Stimulated activated CD8-positive, alpha-beta memory T cell treated with anti-CD3 and anti-CD28 coated beads, Interleukin-4, amount 100 ng/mL, for 24 hours (primary cell): ENCODE data around the gene TMEM120B.

Experiments
- DNase-seq: peaks from one replicate; pipeline ENCODE4 v3.0.0-alpha.2; 2020; ENCODE audit warnings: low read depth

The TMEM120B gene

GRCh38 chr12:121805171-121806008, 92.8 kb downstream of the TMEM120B start:
- no peak for DNase-seq

GRCh38 chr12:121806009-121806545, 93.5 kb downstream of the TMEM120B start:
- DNase-seq, result no peak

- DNase-seq, result no peak
These were observed 94.2 kb downstream of the TMEM120B start for GRCh38 chr12:121806546-121807423.

- DNase-seq, result no peak
These were observed 95.2 kb downstream of the TMEM120B start for GRCh38 chr12:121807642-121808347.

- DNase-seq, result no peak
These were observed 96.1 kb downstream of the TMEM120B start for GRCh38 chr12:121808623-121809022.

- no peak for DNase-seq
These were observed 97.2 kb downstream of the TMEM120B start for GRCh38 chr12:121809712-121810116.

- no peak for DNase-seq
These were observed 97.8 kb downstream of the TMEM120B start for GRCh38 chr12:121810234-121810817.

- DNase-seq, result no peak
These were observed 98.4 kb downstream of the TMEM120B start for GRCh38 chr12:121810833-121811433.

GRCh38 chr12:121811434-121812319, 99.1 kb downstream of the TMEM120B start:
- no peak for DNase-seq

- DNase-seq, result no peak
These were observed 99.8 kb downstream of the TMEM120B start for GRCh38 chr12:121812320-121812871.

GRCh38 chr12:121812921-121813896, 100.7 kb downstream of the TMEM120B start:
- DNase-seq, result no peak

- DNase-seq, result no peak
These were observed 101.4 kb downstream of the TMEM120B start for GRCh38 chr12:121813951-121814350.

- no peak for DNase-seq
These were observed 102.0 kb downstream of the TMEM120B start for GRCh38 chr12:121814429-121815119.

- no peak for DNase-seq
These were observed 102.7 kb downstream of the TMEM120B start for GRCh38 chr12:121815263-121815662.

GRCh38 chr12:121816925-121817647, 104.5 kb downstream of the TMEM120B start:
- DNase-seq, result no peak

GRCh38 chr12:121817648-121818043, 105.1 kb downstream of the TMEM120B start:
- no peak for DNase-seq

GRCh38 chr12:121819212-121819949, 106.8 kb downstream of the TMEM120B start:
- no peak for DNase-seq
